GM12874 (cell line): ENCODE measurements around the gene TOGARAM1.

ENCODE experiments used
- CTCF ChIP-seq: IDR thresholded peaks from 2 replicates; pipeline ENCODE4 v1.5.1; 2011; ENCODE audit warnings: low read depth, mild to moderate bottlenecking, control low read depth, low read length, moderate library complexity; ENCODE audit not compliant: insufficient read depth

TOGARAM1 gene

DNA sequence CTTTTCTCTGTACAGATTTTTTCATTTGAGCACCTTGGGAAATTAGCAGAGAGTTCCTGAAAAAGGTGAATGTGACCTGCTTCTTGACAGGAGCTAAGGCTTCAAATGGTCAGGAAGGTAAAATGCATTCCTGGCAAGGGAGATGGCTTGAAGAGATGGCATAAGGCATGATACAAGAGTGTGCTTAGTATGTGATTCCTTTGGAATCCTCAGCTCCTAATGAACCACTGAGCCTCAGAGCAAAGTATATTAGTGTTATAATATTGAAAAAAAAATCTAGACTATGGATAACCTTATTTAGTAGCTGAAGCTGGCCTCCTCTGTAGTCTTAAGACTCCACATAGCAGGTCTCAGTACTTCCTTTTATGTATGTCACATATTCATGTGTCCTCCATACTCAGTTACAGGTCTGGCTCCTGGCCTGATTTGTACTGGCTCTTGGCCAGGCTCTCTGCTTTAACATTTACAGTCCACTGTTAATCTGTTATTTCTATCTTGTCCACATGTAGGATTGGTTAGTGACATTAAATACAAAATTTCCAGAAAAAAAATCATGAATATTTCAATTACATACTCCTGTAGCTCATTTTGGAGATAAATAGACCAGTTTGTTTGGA lies 17.9 kb downstream of the TOGARAM1 start:
- no peak for TF ChIP-seq CTCF

- TF ChIP-seq CTCF = no peak
Measured at GRCh38 chr14:44981198-44981597, 19.2 kb downstream of the TOGARAM1 start.

DNA sequence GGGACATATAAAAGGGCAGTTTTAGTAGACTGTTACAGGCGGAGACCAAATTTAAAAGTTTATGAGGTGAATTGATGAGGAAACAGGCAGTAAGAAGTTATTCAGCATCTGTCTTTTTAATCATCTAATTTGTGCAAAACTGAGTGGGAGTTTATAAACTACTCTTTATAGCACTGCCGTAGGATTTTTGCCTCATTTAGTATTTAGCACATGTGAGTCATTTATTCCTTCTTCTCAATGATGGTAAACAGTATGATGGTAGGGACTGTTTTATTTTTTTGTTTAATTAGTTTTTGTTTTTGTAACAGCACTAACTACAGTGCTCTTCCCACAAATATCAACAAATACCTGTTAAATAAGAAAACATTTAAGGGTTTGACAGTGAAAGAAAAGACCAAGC lies 20.6 kb downstream of the TOGARAM1 start:
- no peak for TF ChIP-seq CTCF

DNA sequence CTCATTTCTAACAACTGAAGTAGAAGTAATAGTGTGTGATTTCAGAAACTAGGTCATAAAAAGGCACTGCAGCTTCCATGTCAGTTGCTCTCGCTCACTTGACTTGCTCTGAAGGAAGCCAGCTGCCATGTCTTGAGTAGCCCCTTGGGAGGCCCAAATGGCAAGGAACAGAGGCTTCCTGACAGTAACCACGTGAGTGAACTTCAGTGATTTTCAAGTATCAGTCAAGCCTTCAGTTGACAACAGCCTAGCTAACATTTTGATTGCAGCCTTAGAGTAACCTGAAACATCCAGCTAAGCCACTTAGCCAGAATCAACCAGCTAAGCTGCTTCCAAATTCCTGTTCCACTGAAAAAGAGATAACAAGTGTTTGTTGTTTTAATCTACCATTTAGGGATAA lies 26.7 kb downstream of the TOGARAM1 start:
- no peak for TF ChIP-seq CTCF

GRCh38 chr14:44989497-44990440 lies 27.8 kb downstream of the TOGARAM1 start:
- TF ChIP-seq CTCF = no peak

DNA sequence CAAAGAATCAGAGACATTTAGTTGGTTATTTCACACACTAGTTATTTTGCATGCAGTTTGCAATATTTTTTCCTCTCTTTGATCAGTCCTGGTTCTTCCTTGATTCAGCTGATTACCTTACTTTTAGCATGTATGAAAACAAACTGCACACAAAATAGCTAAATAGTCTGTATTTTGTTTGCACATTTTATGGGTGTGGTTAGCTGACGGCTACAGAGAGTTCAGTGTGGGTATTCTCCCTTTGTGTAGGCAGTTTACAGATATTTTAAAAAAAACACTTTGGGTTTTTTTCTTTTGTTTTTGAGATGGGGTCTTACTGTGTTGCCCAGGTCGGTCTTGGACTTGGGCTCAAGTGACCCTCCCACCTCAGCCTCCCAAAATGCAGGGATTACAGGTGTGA lies 28.5 kb downstream of the TOGARAM1 start:
- no peak for TF ChIP-seq CTCF

DNA sequence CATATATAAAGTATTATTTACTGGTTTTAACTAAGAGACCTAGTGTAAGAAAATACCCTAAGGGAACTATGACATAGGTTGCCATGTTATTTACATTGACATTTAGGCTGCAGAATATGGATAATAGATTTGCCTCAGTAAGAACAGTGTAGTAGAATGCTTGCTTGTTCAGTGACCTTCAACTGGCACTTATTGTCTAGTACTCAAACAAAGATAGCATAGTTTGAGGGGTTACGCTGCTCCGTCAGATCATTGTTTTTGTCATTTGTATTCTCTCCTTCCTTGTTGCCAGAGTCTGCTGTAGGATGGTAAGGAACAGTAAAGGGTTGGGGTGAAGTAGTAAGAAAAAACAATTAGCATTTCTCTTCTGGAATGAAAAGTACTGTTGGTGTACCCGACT lies 33.2 kb downstream of the TOGARAM1 start:
- TF ChIP-seq CTCF = no peak
